Measurements from ENCODE around the gene EIF2S1. TPM values are rescaled to one million over a fixed set of nuclear protein-coding genes. Genes with fewer than 3 reads are reported as not detected.
A peak's percentile ranks its signal among the peaks of the same experiment; 100 is the strongest.
"Not testable (repeated sequence)": the region's sequence is repeated elsewhere in the genome, so short reads cannot be mapped to it uniquely, and the experiment has no call there.

Gene EIF2S1
- total RNA-seq, 1 donor from 2014 or later: 88.1 TPM

DNA sequence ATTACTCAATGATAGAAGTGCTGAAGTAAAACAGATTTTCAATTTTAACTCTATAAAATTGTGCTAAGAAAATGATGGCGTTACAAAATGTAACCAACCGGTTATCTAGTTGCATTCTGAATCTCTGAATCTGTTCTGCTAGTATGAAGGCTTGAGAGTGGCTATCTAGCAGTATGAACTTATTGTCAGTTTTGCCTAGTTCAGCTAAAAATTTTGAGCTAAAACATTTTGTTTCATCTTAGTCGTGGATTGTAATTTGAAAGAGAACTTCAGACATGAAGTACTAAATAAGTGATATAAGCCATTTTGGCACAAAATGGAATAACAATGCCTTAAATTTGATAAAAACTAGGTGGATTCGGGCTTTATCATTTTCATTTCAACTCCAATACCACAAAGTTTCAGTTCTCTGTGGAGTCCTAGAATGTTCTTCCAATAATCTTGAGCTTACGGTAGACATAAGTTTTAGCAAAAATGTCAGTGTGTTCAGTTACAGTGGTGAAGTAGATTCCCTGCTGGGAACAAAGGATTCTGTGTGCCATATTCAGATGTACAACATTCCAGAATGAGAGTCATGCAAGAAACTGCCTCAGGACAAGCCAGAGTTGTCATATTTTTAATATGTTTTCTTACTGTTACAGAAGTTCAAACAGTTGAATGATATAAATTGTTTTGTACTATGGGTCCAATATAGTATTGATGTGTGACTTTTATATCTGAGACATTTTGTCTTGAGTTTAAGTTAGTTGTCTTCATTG is 28.6 kb upstream of the EIF2S1 start:
- TF ChIP-seq, protein P1, sequence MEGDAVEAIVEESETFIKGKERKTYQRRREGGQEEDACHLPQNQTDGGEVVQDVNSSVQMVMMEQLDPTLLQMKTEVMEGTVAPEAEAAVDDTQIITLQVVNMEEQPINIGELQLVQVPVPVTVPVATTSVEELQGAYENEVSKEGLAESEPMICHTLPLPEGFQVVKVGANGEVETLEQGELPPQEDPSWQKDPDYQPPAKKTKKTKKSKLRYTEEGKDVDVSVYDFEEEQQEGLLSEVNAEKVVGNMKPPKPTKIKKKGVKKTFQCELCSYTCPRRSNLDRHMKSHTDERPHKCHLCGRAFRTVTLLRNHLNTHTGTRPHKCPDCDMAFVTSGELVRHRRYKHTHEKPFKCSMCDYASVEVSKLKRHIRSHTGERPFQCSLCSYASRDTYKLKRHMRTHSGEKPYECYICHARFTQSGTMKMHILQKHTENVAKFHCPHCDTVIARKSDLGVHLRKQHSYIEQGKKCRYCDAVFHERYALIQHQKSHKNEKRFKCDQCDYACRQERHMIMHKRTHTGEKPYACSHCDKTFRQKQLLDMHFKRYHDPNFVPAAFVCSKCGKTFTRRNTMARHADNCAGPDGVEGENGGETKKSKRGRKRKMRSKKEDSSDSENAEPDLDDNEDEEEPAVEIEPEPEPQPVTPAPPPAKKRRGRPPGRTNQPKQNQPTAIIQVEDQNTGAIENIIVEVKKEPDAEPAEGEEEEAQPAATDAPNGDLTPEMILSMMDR (conservative IDR thresholded peaks at IDR 0.05): no peak
- H3K9me3 Mint-ChIP-seq: no peaks in the 10 kb centered on the region
- H3K36me3 Mint-ChIP-seq: peaks cover 39% of the 10 kb centered on the region
- DNase-seq (ENCODE audit: extremely low spot score, unreplicated experiment): no peak
- peak overlapping the region; percentile 10 for H3K27ac Mint-ChIP-seq
- H3K4me1 Mint-ChIP-seq (ENCODE audit: unreplicated experiment): no peaks in the 10 kb centered on the region
- H3K27me3 Mint-ChIP-seq: no peaks in the 10 kb centered on the region
- H3K4me3 Mint-ChIP-seq: no peak overlapping the region

DNA sequence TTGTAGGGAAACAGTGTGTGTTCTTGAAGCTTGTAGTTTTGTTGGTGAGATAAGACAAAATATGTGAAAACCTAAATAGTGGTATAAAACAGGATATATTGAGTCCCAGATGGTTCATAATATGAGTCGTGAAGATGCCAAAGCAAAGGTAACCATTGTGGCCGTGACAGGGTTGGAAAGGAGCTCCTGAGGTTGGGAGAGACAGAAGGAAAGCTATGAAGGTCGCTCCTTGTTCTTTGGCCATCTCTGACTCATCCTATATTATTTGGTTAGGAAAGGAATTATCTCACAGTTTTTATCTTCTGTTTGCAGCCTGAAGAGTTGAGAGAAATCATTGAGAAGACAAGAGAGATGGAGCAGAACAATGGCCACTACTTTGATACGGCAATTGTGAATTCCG is 27.7 kb upstream of the EIF2S1 start:
- no peaks in the 10 kb centered on the region for H3K4me1 Mint-ChIP-seq (ENCODE audit: unreplicated experiment)
- no peak overlapping the region for H3K27ac Mint-ChIP-seq
- DNase-seq (ENCODE audit: extremely low spot score, unreplicated experiment): no peak
- peaks cover 33% of the 10 kb centered on the region for H3K36me3 Mint-ChIP-seq
- no peak overlapping the region for H3K4me3 Mint-ChIP-seq
- H3K9me3 Mint-ChIP-seq: no peaks in the 10 kb centered on the region
- TF ChIP-seq, protein P1 (conservative IDR thresholded peaks at IDR 0.05): no peak
- H3K27me3 Mint-ChIP-seq: no peaks in the 10 kb centered on the region

DNA sequence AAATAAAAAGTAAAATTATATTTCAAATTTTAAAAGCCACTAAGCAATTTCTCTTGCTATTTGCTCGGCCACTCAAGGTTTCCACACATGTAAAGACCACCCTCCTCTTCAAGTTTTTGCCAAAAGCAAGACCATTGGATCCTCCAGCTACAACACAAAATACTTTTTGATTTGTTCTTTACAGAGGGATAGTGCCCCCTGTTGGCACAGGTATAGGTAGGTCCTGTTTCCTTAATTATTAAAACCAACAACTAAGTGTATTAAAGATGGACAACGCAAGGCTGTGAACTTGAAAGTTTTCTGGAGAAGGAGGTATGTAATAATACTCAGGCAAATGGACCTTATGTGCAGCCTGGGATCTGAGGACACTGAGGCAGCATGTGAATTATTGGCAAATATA is 24.3 kb upstream of the EIF2S1 start:
- H3K4me3 Mint-ChIP-seq: no peak overlapping the region
- no peaks in the 10 kb centered on the region for H3K27me3 Mint-ChIP-seq
- H3K9me3 Mint-ChIP-seq: no peaks in the 10 kb centered on the region
- DNase-seq (ENCODE audit: extremely low spot score, unreplicated experiment): no peak
- peaks cover 34% of the 10 kb centered on the region for H3K36me3 Mint-ChIP-seq
- TF ChIP-seq, protein P1 (conservative IDR thresholded peaks at IDR 0.05): peak; percentile 67
- H3K4me1 Mint-ChIP-seq (ENCODE audit: unreplicated experiment): no peaks in the 10 kb centered on the region
- H3K27ac Mint-ChIP-seq: no peak overlapping the region

DNA sequence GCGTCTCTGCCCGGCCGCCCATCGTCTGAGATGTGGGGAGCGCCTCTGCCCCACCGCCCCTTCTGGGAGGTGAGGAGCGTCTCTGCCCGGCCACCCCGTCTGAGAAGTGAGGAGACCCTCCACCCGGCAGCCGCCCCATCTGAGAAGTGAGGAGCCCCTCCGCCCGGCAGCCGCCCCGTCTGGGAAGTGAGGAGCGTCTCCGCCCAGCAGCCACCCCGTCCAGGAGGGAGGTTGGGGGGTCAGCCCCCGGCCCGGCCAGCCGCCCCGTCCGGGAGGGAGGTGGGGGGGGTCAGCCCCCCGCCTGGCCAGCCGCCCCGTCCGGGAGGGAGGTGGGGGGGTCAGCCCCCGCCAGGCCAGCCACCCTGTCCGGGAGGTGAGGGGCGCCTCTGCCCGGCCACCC is 18.9 kb upstream of the EIF2S1 start:
- H3K27ac Mint-ChIP-seq; H3K27me3 Mint-ChIP-seq; H3K9me3 Mint-ChIP-seq; H3K4me3 Mint-ChIP-seq; DNase-seq (ENCODE audit: extremely low spot score, unreplicated experiment); H3K4me1 Mint-ChIP-seq (ENCODE audit: unreplicated experiment): not testable (repeated sequence)
- H3K36me3 Mint-ChIP-seq: peaks cover 22% of the 10 kb centered on the region

DNA sequence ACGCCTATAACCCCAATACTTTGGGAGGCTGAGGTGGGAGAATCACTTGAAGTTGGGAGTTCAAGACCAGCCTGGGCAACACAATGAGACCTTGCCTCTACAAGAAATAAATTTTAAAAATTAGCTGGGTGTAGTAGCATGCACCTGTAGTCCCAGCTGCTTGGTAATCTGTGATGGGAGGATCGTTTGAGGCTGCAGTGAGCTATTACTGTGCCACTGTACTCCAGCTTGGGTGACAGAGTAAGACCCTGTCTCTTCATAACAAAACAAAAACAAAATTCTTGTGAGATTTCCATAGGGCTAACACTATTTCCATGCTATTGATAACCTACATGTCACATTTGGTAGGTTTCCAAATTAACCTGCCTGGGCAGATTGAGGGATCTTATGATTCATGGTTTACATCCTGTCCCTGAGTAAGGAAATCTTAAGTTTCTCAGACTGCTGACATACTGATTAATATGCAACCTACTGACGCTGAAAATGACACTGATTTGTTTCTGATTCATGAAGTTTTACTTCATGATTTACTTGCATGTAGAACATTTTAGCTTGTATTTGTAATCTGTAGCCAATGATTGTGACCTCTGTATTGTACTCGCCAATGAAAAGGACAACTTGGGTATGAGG is 16.4 kb upstream of the EIF2S1 start:
- no peak for DNase-seq (ENCODE audit: extremely low spot score, unreplicated experiment)
- no peaks in the 10 kb centered on the region for H3K9me3 Mint-ChIP-seq
- TF ChIP-seq, protein P1 (conservative IDR thresholded peaks at IDR 0.05): no peak
- no peaks in the 10 kb centered on the region for H3K27me3 Mint-ChIP-seq
- no peaks in the 10 kb centered on the region for H3K4me1 Mint-ChIP-seq (ENCODE audit: unreplicated experiment)
- peaks cover 19% of the 10 kb centered on the region for H3K36me3 Mint-ChIP-seq
- no peak overlapping the region for H3K27ac Mint-ChIP-seq
- no peak overlapping the region for H3K4me3 Mint-ChIP-seq

DNA sequence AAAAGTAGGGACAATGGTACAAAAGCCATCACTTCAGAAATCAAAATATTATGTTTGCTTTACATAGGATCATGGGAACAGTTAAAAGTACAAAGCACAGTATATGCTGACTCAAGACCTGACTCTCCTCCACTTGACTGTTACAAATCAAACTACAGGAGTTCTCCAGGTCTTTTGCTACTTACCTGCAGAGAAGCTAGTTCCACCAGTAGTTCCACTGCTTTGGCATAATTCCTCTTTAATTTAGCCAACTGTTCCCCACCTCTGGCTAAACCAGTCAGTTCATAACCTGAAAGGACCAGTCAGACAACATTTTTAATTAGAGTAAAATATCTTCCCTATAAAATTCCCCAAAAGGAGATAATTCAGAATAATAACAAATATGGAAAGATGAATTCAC is 14.5 kb upstream of the EIF2S1 start:
- TF ChIP-seq, protein P1 (conservative IDR thresholded peaks at IDR 0.05): no peak
- H3K27ac Mint-ChIP-seq: no peak overlapping the region
- no peaks in the 10 kb centered on the region for H3K9me3 Mint-ChIP-seq
- DNase-seq (ENCODE audit: extremely low spot score, unreplicated experiment): no peak
- no peak overlapping the region for H3K4me3 Mint-ChIP-seq
- peaks cover 14% of the 10 kb centered on the region for H3K36me3 Mint-ChIP-seq
- no peaks in the 10 kb centered on the region for H3K27me3 Mint-ChIP-seq
- H3K4me1 Mint-ChIP-seq (ENCODE audit: unreplicated experiment): no peaks in the 10 kb centered on the region

Data from type B pancreatic cell (in vitro differentiated cells).